ENCODE results near the gene ERF. TPM values are rescaled to one million over a fixed set of nuclear protein-coding genes. Genes with fewer than 3 reads are reported as not detected.

The ERF gene
- total RNA-seq, 1 experiment from 2014 or later: 96.1 TPM

DNA sequence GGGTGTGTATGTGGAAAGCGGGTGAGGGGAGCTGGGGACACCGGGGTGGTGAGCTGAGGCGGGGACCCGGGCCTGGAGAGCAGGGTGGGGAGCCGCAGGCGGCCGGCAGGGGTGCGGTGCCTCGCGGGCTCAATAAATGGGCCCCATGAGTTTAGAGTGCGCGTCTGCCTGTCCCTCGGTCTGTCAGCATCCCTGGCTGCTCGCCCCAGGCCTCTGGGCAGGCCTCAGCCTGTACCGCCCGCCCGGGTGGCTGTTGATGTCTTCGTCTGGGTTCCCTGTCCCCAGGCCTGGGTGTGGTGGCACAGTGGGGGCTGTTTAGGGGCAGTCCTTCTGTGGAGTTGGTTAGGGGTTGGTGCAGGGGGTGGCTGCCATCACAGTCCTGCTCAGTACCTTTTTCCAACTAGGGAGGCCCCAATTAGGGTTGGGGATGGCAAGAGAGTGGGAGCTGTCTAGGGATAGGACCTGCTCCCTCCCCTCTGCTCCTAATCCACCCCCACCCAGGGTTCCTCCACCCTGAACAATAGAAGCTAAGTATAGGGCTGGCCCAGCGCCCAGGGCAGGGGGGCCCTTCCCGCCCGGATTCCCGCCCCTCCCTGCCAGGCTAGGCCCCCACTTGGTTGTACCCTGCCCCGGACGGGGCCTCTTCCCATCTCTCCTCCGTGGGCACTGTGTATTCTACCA is 26.4 kb upstream of the ERF start (continued):
- TF ChIP-seq, protein P1, sequence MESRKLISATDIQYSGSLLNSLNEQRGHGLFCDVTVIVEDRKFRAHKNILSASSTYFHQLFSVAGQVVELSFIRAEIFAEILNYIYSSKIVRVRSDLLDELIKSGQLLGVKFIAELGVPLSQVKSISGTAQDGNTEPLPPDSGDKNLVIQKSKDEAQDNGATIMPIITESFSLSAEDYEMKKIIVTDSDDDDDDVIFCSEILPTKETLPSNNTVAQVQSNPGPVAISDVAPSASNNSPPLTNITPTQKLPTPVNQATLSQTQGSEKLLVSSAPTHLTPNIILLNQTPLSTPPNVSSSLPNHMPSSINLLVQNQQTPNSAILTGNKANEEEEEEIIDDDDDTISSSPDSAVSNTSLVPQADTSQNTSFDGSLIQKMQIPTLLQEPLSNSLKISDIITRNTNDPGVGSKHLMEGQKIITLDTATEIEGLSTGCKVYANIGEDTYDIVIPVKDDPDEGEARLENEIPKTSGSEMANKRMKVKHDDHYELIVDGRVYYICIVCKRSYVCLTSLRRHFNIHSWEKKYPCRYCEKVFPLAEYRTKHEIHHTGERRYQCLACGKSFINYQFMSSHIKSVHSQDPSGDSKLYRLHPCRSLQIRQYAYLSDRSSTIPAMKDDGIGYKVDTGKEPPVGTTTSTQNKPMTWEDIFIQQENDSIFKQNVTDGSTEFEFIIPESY (IDR thresholded peaks at IDR 0.05; ENCODE audit: extremely low read depth, insufficient replicate concordance, low read length): no peak
- no peak for TF ChIP-seq RAD21 (IDR thresholded peaks at IDR 0.05; ENCODE audit: low read depth)
- TF ChIP-seq YY1 (IDR thresholded peaks at IDR 0.05; ENCODE audit: extremely low read depth, insufficient replicate concordance, low read depth, low read length): no peak
- no peak for TF ChIP-seq ZNF274 (IDR thresholded peaks at IDR 0.05; ENCODE audit: low read depth, low read length)
- TF ChIP-seq SIN3A (IDR thresholded peaks at IDR 0.05; ENCODE audit: low read depth): no peak
- TF ChIP-seq EZH2 (IDR thresholded peaks at IDR 0.05): no peak
- TF ChIP-seq, protein P2, sequence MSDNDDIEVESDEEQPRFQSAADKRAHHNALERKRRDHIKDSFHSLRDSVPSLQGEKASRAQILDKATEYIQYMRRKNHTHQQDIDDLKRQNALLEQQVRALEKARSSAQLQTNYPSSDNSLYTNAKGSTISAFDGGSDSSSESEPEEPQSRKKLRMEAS (IDR thresholded peaks at IDR 0.05): no peak
- TF ChIP-seq TCF7L2 (IDR thresholded peaks at IDR 0.05; ENCODE audit: borderline replicate concordance, extremely low read depth, insufficient read depth, insufficient read length): no peak

DNA sequence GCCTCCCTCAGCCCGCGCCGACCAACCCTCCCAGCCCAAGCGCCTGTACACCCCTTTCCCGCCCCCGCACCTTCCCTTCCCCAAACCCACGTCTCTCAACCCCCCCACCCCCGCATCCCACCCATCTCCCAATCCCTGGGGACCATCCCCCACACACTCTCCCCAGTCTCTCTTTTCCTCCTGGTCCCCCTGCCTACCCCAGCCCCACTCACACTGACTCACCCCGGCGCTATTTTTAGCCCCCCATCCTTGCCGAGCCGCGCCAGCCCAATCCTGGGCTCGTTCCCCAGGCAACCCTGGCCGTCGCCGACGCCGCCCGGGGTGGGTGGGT is 25.9 kb upstream of the ERF start:
- H3K79me2 ChIP-seq (ENCODE audit: insufficient read depth, low read length): peaks cover 13% of the 10 kb centered on the region; the same call in 1 of the 2 replicates
- no peaks in the 10 kb centered on the region for H3K27me3 ChIP-seq (ENCODE audit: insufficient read depth, low read length)
- peak overlapping the region; percentile 70 to 72 for H3K4me3 ChIP-seq (replicated peaks in 1 of 2; ENCODE audit: low read depth in 1 of 2, low read length in 2 of 2)
- no peaks in the 10 kb centered on the region for H3K9me3 ChIP-seq (ENCODE audit: control insufficient read depth in 1 of 2, insufficient read depth in 1 of 2, low read depth in 1 of 2, low read length in 2 of 2)
- no peaks in the 10 kb centered on the region for H3K36me3 ChIP-seq (ENCODE audit: control insufficient read depth in 1 of 2, insufficient read depth in 2 of 2, low read length in 2 of 2)
- DNase-seq (ENCODE audit: low read depth, low spot score) (no peak), ATAC-seq (peak; percentile 2; the same call in 1 of the 2 replicates)
- H3K4me1 ChIP-seq (ENCODE audit: control insufficient read depth in 1 of 2, insufficient read depth in 2 of 2, low read length in 2 of 2): peaks cover 49 to 72% of the 10 kb centered on the region in 2 experiments
- intact Hi-C loops (cut with micrococcal nuclease): loop anchor here (2.0 kb wide), 1 partner anchor 38 kb away; the partner anchor contains the start of gene GSK3A
- CTCF ChIA-PET: interaction anchor here (1.1 to 4.8 kb wide), 3 partner anchors 35 to 167 kb away, joined by 5 to 63 read pairs (median 17); partner anchors contain the start of gene GSK3A
- no peak overlapping the region for H2AFZ ChIP-seq (ENCODE audit: low read depth, low read length, poor library complexity, severe bottlenecking)
- peak overlapping the region; percentile 94 for H3K27ac ChIP-seq (ENCODE audit: low read depth, low read length)
- POLR2A ChIA-PET: interaction anchor here (1.9 to 2.5 kb wide), 2 partner anchors 29 to 37 kb away, joined by 9 to 19 read pairs; no protein-coding TSS in a partner anchor
- no TSS peak for BruUV-seq (replicated peaks)
- H4K20me1 ChIP-seq (ENCODE audit: insufficient read depth): no peaks in the 10 kb centered on the region
- peak overlapping the region; percentile 86 for H3K9ac ChIP-seq (ENCODE audit: low read length)
- peak; percentile 56; the same call in 1 of the 2 replicates for TF ChIP-seq EGR1 (IDR thresholded peaks at IDR 0.05; ENCODE audit: low read depth)
- TF ChIP-seq, protein P3, sequence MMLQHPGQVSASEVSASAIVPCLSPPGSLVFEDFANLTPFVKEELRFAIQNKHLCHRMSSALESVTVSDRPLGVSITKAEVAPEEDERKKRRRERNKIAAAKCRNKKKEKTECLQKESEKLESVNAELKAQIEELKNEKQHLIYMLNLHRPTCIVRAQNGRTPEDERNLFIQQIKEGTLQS (IDR thresholded peaks at IDR 0.05): no peak
- RAD21 ChIA-PET (ENCODE audit: low non-redundant PET in 1 of 2, low total read pairs in 2 of 2, uncharacterized antibody in 2 of 2, unreplicated experiment in 2 of 2): interaction anchor here in 1 of 2 experiments (1.3 to 1.9 kb wide), 2 partner anchors 34 to 38 kb away, joined by 4 to 9 read pairs; partner anchors contain the start of gene GSK3A
- H3K4me2 ChIP-seq (ENCODE audit: low read length): peak overlapping the region; percentile 97
- H3K9me2 ChIP-seq (ENCODE audit: insufficient read depth): no peaks in the 10 kb centered on the region
